ENCODE results near the gene SARS1. TPM values are rescaled to one million over a fixed set of nuclear protein-coding genes. Genes with fewer than 3 reads are reported as not detected.

The SARS1 gene
- total RNA-seq, 1 donor from 2014 or later: 188 TPM

DNA sequence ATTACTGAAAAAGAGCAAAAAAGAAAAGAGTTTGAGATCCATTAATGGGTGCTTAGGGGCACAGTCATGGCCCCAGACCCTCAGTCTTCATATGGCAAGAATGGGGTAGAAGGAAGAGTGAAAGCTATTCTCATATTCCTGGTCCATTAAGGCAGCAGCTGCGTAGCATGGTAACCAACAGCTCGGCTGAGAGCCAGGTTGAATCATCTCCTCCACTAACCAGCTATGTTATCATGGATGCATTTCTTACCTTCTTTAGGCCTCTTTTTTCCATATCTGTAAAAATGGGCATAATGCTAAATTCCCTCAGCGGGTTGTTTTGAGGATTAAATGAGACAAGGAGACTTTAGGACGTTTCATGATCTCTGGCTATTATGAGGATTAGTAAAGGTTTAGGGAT is 15.0 kb upstream of the SARS1 start:
- Mint-ChIP-seq H3K4me3 (no peak overlapping the region), H3K36me3 (ENCODE audit: low read depth) (no peaks in the 10 kb centered on the region), H3K27ac (no peak overlapping the region), H3K4me1 (peaks cover 17% of the 10 kb centered on the region), H3K9me3 (no peaks in the 10 kb centered on the region), H3K27me3 (no peaks in the 10 kb centered on the region)
- ChIA-PET POLR2A (no interaction called here), CTCF (no interaction called here)
- DNase-seq (no peak), ATAC-seq (ENCODE audit: low read depth) (no peak)
- intact Hi-C loops (cut with micrococcal nuclease): no loop called here
- TF ChIP-seq, protein P1, sequence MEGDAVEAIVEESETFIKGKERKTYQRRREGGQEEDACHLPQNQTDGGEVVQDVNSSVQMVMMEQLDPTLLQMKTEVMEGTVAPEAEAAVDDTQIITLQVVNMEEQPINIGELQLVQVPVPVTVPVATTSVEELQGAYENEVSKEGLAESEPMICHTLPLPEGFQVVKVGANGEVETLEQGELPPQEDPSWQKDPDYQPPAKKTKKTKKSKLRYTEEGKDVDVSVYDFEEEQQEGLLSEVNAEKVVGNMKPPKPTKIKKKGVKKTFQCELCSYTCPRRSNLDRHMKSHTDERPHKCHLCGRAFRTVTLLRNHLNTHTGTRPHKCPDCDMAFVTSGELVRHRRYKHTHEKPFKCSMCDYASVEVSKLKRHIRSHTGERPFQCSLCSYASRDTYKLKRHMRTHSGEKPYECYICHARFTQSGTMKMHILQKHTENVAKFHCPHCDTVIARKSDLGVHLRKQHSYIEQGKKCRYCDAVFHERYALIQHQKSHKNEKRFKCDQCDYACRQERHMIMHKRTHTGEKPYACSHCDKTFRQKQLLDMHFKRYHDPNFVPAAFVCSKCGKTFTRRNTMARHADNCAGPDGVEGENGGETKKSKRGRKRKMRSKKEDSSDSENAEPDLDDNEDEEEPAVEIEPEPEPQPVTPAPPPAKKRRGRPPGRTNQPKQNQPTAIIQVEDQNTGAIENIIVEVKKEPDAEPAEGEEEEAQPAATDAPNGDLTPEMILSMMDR (IDR thresholded peaks at IDR 0.05): no peak

DNA sequence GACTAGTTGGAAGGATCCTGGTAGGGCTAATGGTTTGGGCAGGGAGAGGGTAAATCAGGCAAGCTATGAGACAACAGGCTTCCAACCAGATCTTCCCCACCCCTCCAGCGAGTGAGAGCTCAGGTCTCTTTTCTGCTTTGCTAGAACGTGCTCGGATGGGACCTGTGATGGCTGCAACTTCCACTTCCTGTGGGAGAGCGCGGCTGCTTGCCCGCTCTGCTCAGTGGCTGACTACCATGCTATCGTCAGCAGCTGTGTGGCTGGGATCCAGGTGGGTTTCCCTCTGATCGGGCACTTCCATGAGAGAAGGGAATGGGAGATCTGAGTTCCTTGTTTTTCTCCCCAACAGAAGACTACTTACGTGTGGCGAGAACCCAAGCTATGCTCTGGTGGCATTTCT is 14.0 kb upstream of the SARS1 start:
- ChIA-PET POLR2A (interaction anchor here (0.6 kb wide), 1 partner anchor 17 kb away, joined by 9 read pairs; no protein-coding TSS in a partner anchor), CTCF (no interaction called here)
- Mint-ChIP-seq H3K27ac (no peak overlapping the region), H3K9me3 (no peaks in the 10 kb centered on the region), H3K27me3 (no peaks in the 10 kb centered on the region), H3K36me3 (ENCODE audit: low read depth) (no peaks in the 10 kb centered on the region), H3K4me1 (peaks cover 9% of the 10 kb centered on the region), H3K4me3 (peak overlapping the region; percentile 41)
- TF ChIP-seq, protein P1 (IDR thresholded peaks at IDR 0.05): no peak
- intact Hi-C loops (cut with micrococcal nuclease): loop anchor here (5.0 kb wide), 1 partner anchor 198 kb away; the partner anchor contains the start of gene SORT1
- no peak for DNase-seq
- no peak for ATAC-seq (ENCODE audit: low read depth)

DNA sequence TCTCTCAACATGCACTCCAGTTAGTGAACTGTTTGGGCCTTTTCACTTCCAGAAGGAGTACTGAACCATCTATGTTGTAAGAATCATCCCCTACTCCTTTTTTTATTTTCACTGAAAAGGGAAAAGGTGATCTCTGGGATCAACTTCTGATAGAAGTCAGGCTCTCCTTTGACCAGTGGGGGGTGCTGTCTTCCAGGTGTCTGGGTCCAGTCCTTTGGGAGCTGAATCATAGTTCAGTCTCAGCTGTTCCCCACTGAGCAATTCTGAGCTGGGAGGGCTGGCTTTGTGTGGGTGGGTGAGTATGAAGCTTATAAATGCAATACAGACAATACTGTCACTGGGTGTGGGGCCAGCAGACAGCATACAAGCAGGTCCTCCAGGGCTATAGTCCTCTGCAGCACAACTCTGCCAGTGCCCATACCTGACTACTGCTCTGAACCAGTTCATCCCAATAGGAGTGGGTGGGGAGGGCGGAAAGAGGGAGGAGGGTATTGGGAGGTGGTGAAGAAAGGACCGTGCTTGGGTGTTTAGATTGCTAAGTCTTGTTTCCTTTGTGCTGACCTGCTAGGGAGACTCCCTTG is 12.5 kb upstream of the SARS1 start:
- H3K27me3 Mint-ChIP-seq: no peaks in the 10 kb centered on the region
- H3K27ac Mint-ChIP-seq: no peak overlapping the region
- TF ChIP-seq, protein P1 (IDR thresholded peaks at IDR 0.05): no peak
- no peaks in the 10 kb centered on the region for H3K36me3 Mint-ChIP-seq (ENCODE audit: low read depth)
- ChIA-PET CTCF (interaction anchor here (0.7 to 1.1 kb wide), 5 partner anchors 10 to 330 kb away, joined by 3 to 12 read pairs (median 3); partner anchors contain the start of gene SORT1), POLR2A (no interaction called here)
- no peak overlapping the region for H3K4me3 Mint-ChIP-seq
- H3K9me3 Mint-ChIP-seq: no peaks in the 10 kb centered on the region
- intact Hi-C loops (cut with micrococcal nuclease): loop anchor here (1.0 to 5.0 kb wide), 3 partner anchors 62 to 331 kb away; partner anchors contain the start of gene SORT1
- DNase-seq (no peak), ATAC-seq (ENCODE audit: low read depth) (peak; percentile 69)
- peaks cover 9% of the 10 kb centered on the region for H3K4me1 Mint-ChIP-seq

DNA sequence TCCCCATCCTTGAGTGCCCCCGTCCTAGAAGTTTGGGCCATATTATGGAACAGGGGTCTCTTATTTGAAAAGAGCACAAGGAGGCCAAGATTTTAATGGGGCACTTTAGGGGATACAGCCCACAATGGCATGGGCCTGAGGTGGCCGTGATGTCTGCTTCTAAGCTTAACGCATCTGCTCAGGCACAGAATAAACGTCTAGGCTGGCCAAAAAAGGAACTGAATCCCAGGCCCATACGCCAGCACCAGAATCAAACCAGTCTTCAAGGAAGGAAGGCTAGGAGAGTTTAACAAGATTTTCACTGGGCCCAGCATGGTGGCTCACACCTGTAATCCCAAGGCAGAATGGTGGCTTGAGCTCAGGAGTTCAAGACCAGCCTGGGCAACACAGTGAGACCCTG is 9.2 kb upstream of the SARS1 start:
- CTCF ChIA-PET: interaction anchor here (1.7 kb wide), 1 partner anchor 11 kb away, joined by 4 read pairs; no protein-coding TSS in a partner anchor
- TF ChIP-seq, protein P1 (IDR thresholded peaks at IDR 0.05): no peak
- Mint-ChIP-seq H3K9me3 (no peaks in the 10 kb centered on the region), H3K4me3 (no peak overlapping the region), H3K27me3 (peaks cover 2% of the 10 kb centered on the region), H3K36me3 (ENCODE audit: low read depth) (no peaks in the 10 kb centered on the region), H3K27ac (no peak overlapping the region), H3K4me1 (peaks cover 4% of the 10 kb centered on the region)
- ATAC-seq (ENCODE audit: low read depth) (peak; percentile 45), DNase-seq (no peak)
- intact Hi-C loops (cut with micrococcal nuclease): loop anchor here (5.0 kb wide), 1 partner anchor 193 kb away; the partner anchor contains the start of gene SORT1
- POLR2A ChIA-PET: interaction anchor here (0.7 kb wide), 1 partner anchor 344 kb away, joined by 5 read pairs; no protein-coding TSS in a partner anchor

DNA sequence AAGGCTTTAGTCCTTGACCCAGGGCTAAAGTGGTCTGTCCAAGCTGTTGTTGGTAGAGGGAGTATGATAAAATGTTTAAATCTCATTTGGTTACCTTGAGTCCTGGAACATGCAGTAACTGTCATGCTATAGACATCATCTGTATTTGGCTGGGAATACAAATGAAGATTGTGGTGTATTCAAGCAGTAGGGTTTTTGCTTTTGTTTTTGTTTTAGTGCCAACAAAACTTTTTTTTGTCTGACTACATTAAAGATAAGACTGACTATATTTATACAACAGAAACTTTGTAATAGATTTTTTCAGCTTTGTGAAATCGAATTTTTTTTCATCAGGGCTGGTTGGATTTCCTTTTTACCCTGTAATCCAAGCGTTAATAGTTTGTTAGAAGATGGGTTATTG is 7.4 kb upstream of the SARS1 start:
- CTCF ChIA-PET: no interaction called here
- Mint-ChIP-seq H3K36me3 (ENCODE audit: low read depth) (no peaks in the 10 kb centered on the region), H3K4me1 (no peaks in the 10 kb centered on the region), H3K27ac (no peak overlapping the region), H3K27me3 (peaks cover 2% of the 10 kb centered on the region), H3K4me3 (no peak overlapping the region), H3K9me3 (no peaks in the 10 kb centered on the region)
- TF ChIP-seq, protein P1 (IDR thresholded peaks at IDR 0.05): no peak
- POLR2A ChIA-PET: no interaction called here
- DNase-seq (no peak), ATAC-seq (ENCODE audit: low read depth) (no peak)
- intact Hi-C loops (cut with micrococcal nuclease): no loop called here
